ENCODE data around the gene ATP8A2. TPM values are rescaled to one million over a fixed set of nuclear protein-coding genes. Genes with fewer than 3 reads are reported as not detected.

ATP8A2 gene
- total RNA-seq, 1 donor from 2014 or later = 1.3 TPM

DNA sequence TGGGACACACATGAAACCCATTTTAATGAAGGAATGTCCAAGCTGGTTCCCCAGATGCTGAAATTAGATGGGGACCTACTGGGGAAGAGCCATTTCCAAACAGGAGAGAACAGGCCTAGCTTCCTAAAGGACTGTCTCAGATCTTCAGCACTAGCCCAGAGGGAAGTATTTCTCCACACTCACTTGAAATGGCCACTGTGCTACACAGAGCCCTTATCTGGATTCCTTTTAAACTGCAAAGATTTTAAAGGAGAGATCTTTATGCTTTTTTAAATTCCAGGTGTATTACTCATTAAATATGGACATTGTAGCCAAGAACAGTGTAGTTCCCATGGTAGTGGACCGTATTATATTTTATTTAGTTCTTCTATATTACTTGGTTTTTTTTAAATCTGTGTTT, 424.7 kb downstream of the ATP8A2 start:
- H3K9me3 Mint-ChIP-seq (ENCODE audit: unreplicated experiment) = peaks cover 5% of the 10 kb centered on the region
- H3K4me1 ChIP-seq (ENCODE audit: insufficient read depth, low read length) = no peaks in the 10 kb centered on the region
- FAIRE-seq (no peak), DNase-seq (ENCODE audit: low read depth) (peak; percentile 32)
- no peak overlapping the region for H3K27ac Mint-ChIP-seq (ENCODE audit: unreplicated experiment)
- H4K20me1 ChIP-seq (ENCODE audit: insufficient read depth, low read length) = no peaks in the 10 kb centered on the region
- no peaks in the 10 kb centered on the region for H3K79me2 ChIP-seq (ENCODE audit: insufficient read depth, low read length)
- H3K9me3 ChIP-seq (ENCODE audit: insufficient read depth, low read depth, low read length) = no peaks in the 10 kb centered on the region
- H3K27me3 Mint-ChIP-seq (ENCODE audit: low read depth, unreplicated experiment) = peaks cover 13% of the 10 kb centered on the region
- no peak overlapping the region for H3K4me3 ChIP-seq (ENCODE audit: insufficient read depth, low read depth, low read length)
- no peaks in the 10 kb centered on the region for H3K36me3 ChIP-seq (ENCODE audit: insufficient read depth, low read length)
- no peak overlapping the region for H3K4me3 Mint-ChIP-seq (ENCODE audit: unreplicated experiment)
- H3K27me3 ChIP-seq (ENCODE audit: insufficient read depth, low read length) = no peaks in the 10 kb centered on the region
- no peaks in the 10 kb centered on the region for H3K4me1 Mint-ChIP-seq (ENCODE audit: low read depth, unreplicated experiment)
- no peak overlapping the region for H3K4me2 ChIP-seq (ENCODE audit: low read length)
- no peak overlapping the region for H2AFZ ChIP-seq (ENCODE audit: low read depth, low read length)
- H3K9ac ChIP-seq (ENCODE audit: low read length) = no peak overlapping the region
- no peak overlapping the region for H3K27ac ChIP-seq (ENCODE audit: low read depth, low read length)
- TF ChIP-seq EZH2 (IDR thresholded peaks at IDR 0.05; ENCODE audit: insufficient read depth, low read length) = no peak
- TF ChIP-seq, protein P1, sequence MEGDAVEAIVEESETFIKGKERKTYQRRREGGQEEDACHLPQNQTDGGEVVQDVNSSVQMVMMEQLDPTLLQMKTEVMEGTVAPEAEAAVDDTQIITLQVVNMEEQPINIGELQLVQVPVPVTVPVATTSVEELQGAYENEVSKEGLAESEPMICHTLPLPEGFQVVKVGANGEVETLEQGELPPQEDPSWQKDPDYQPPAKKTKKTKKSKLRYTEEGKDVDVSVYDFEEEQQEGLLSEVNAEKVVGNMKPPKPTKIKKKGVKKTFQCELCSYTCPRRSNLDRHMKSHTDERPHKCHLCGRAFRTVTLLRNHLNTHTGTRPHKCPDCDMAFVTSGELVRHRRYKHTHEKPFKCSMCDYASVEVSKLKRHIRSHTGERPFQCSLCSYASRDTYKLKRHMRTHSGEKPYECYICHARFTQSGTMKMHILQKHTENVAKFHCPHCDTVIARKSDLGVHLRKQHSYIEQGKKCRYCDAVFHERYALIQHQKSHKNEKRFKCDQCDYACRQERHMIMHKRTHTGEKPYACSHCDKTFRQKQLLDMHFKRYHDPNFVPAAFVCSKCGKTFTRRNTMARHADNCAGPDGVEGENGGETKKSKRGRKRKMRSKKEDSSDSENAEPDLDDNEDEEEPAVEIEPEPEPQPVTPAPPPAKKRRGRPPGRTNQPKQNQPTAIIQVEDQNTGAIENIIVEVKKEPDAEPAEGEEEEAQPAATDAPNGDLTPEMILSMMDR (IDR thresholded peaks at IDR 0.05; ENCODE audit: insufficient read depth, low read depth, low read length) = no peak
- H3K36me3 Mint-ChIP-seq (ENCODE audit: low read depth, unreplicated experiment) = no peaks in the 10 kb centered on the region

DNA sequence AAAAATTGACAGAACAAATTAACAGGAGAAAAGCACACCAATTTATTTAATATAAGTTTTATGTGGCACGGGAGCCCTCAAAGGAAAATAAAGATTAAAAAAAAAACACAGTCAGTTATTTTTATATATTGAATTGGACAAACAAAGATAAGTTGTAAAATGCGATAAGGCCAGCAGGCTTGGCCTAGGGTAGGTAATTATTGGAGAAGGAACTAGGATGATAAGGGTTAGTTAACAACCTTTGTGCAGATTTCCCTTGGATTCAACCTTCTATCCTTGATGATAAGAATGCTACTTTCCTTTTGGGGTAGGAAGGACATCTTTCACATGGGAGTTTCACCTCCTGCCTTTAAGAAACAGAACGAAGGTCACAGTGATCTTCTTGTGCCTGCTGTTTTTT, 427.2 kb downstream of the ATP8A2 start:
- Mint-ChIP-seq H3K27ac (ENCODE audit: unreplicated experiment) (no peak overlapping the region), H3K4me3 (ENCODE audit: unreplicated experiment) (no peak overlapping the region), H3K9me3 (ENCODE audit: unreplicated experiment) (peaks cover 5% of the 10 kb centered on the region), H3K27me3 (ENCODE audit: low read depth, unreplicated experiment) (peaks cover 16% of the 10 kb centered on the region), H3K4me1 (ENCODE audit: low read depth, unreplicated experiment) (peaks cover 3% of the 10 kb centered on the region), H3K36me3 (ENCODE audit: low read depth, unreplicated experiment) (no peaks in the 10 kb centered on the region)
- H3K79me2 ChIP-seq (ENCODE audit: insufficient read depth, low read length) = no peaks in the 10 kb centered on the region
- no peak overlapping the region for H3K4me3 ChIP-seq (ENCODE audit: insufficient read depth, low read depth, low read length)
- no peaks in the 10 kb centered on the region for H3K36me3 ChIP-seq (ENCODE audit: insufficient read depth, low read length)
- H3K27ac ChIP-seq (ENCODE audit: low read depth, low read length) = no peak overlapping the region
- H4K20me1 ChIP-seq (ENCODE audit: insufficient read depth, low read length) = no peaks in the 10 kb centered on the region
- TF ChIP-seq EZH2 (IDR thresholded peaks at IDR 0.05; ENCODE audit: insufficient read depth, low read length) = no peak
- TF ChIP-seq, protein P1 (IDR thresholded peaks at IDR 0.05; ENCODE audit: insufficient read depth, low read depth, low read length) = no peak
- FAIRE-seq (no peak), DNase-seq (ENCODE audit: low read depth) (no peak)
- no peaks in the 10 kb centered on the region for H3K27me3 ChIP-seq (ENCODE audit: insufficient read depth, low read length)
- no peak overlapping the region for H2AFZ ChIP-seq (ENCODE audit: low read depth, low read length)
- H3K4me2 ChIP-seq (ENCODE audit: low read length) = no peak overlapping the region
- no peaks in the 10 kb centered on the region for H3K4me1 ChIP-seq (ENCODE audit: insufficient read depth, low read length)
- H3K9me3 ChIP-seq (ENCODE audit: insufficient read depth, low read depth, low read length) = no peaks in the 10 kb centered on the region
- no peak overlapping the region for H3K9ac ChIP-seq (ENCODE audit: low read length)

DNA sequence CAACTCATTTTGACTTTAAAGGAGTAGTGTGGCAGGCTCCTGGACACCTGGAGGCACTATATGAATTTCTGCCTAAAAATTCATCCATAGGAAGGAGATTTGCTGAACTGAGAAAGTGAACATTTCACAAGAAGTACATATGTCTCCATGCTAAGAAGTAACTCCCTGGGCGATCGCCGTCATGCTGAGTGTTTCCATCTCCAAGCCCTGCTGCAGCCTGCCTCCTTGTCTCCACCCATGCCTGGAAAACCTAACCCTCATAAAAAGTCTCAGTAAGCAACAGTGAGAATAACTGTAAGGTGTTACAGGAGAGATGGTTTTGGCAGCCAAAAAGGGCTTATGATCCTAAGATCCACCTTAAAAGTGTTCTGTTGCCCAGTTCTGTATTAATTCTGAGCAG, 428.7 kb downstream of the ATP8A2 start:
- no peak overlapping the region for H3K27ac ChIP-seq (ENCODE audit: low read depth, low read length)
- H3K9ac ChIP-seq (ENCODE audit: low read length) = no peak overlapping the region
- no peaks in the 10 kb centered on the region for H3K4me1 ChIP-seq (ENCODE audit: insufficient read depth, low read length)
- FAIRE-seq (no peak), DNase-seq (ENCODE audit: low read depth) (no peak)
- Mint-ChIP-seq H3K27me3 (ENCODE audit: low read depth, unreplicated experiment) (peaks cover 20% of the 10 kb centered on the region), H3K4me1 (ENCODE audit: low read depth, unreplicated experiment) (peaks cover 3% of the 10 kb centered on the region), H3K27ac (ENCODE audit: unreplicated experiment) (no peak overlapping the region), H3K9me3 (ENCODE audit: unreplicated experiment) (peaks cover 3% of the 10 kb centered on the region), H3K36me3 (ENCODE audit: low read depth, unreplicated experiment) (no peaks in the 10 kb centered on the region), H3K4me3 (ENCODE audit: unreplicated experiment) (no peak overlapping the region)
- H3K9me3 ChIP-seq (ENCODE audit: insufficient read depth, low read depth, low read length) = no peaks in the 10 kb centered on the region
- H2AFZ ChIP-seq (ENCODE audit: low read depth, low read length) = no peak overlapping the region
- H3K4me3 ChIP-seq (ENCODE audit: insufficient read depth, low read depth, low read length) = no peak overlapping the region
- no peaks in the 10 kb centered on the region for H4K20me1 ChIP-seq (ENCODE audit: insufficient read depth, low read length)
- TF ChIP-seq, protein P1 (IDR thresholded peaks at IDR 0.05; ENCODE audit: insufficient read depth, low read depth, low read length) = no peak
- TF ChIP-seq EZH2 (IDR thresholded peaks at IDR 0.05; ENCODE audit: insufficient read depth, low read length) = no peak
- no peaks in the 10 kb centered on the region for H3K79me2 ChIP-seq (ENCODE audit: insufficient read depth, low read length)
- H3K4me2 ChIP-seq (ENCODE audit: low read length) = no peak overlapping the region
- H3K36me3 ChIP-seq (ENCODE audit: insufficient read depth, low read length) = no peaks in the 10 kb centered on the region
- H3K27me3 ChIP-seq (ENCODE audit: insufficient read depth, low read length) = no peaks in the 10 kb centered on the region

Data from astrocyte (in vitro differentiated cells and primary cell).